Spleen (tissue), 7 donors: Measurements from ENCODE around the gene MATN1.

Experiments used
- POLR2A ChIP-seq, 3 donors: fragments of 450-650 bp; IDR thresholded peaks; one replicate each; pipeline ENCODE4 v1.5.1; 2017; ENCODE audit warnings: antibody characterized with exemption in 3 of 3, mild to moderate bottlenecking in 1 of 3
- POLR2AphosphoS5 ChIP-seq, 3 donors: sonication (generic); formaldehyde crosslinking; IDR thresholded peaks; one replicate each; pipeline ENCODE4 v1.5.1; 2017; ENCODE audit warnings: antibody characterized with exemption in 3 of 3
- TF ChIP-seq, protein P1 (sequence below), 11 experiments: fragments of 200-600 bp in 7 of 11; fragments of 450-650 bp in 4 of 11; sonication (generic) in 4 of 11; IDR thresholded peaks in 8 of 11; conservative IDR thresholded peaks in 3 of 11; 1 replicate in 7 of 11; 2 replicates in 4 of 11; pipeline versions ENCODE4 v1.4.0 to v1.8.0; 2016 to 2021; ENCODE audit warnings: antibody characterized with exemption in 11 of 11, inconsistent platforms in 4 of 11, mild to moderate bottlenecking in 1 of 11
- donor health status: DM: no; HTN: no; CAD: no; lungs with moderate emphysema.
- donor health status: DM: no; HTN: no; CAD: no.
- donor health status: DM: no; HTN: no; CAD: no.

DNA sequence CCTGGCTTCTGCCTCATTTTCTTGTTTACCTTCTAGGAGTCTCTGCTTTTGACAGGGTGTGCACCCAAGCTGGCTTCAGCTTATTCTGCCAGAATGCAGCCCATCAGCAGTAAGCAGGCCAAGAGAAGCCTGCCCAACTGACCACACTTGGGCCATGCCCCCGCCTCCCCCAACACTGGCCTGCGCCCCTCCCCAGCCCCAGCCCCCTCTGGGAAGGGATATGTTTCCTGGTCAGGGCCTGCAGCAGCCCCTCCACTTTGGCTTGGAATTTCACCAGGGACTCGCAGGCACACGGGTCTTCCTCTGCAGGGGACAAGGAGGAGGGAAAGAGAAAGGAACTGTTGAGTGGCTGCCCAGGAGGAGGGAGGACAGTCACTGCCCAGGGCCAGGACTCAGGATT, 9.4 kb downstream of the MATN1 start:
- TF ChIP-seq, protein P1, sequence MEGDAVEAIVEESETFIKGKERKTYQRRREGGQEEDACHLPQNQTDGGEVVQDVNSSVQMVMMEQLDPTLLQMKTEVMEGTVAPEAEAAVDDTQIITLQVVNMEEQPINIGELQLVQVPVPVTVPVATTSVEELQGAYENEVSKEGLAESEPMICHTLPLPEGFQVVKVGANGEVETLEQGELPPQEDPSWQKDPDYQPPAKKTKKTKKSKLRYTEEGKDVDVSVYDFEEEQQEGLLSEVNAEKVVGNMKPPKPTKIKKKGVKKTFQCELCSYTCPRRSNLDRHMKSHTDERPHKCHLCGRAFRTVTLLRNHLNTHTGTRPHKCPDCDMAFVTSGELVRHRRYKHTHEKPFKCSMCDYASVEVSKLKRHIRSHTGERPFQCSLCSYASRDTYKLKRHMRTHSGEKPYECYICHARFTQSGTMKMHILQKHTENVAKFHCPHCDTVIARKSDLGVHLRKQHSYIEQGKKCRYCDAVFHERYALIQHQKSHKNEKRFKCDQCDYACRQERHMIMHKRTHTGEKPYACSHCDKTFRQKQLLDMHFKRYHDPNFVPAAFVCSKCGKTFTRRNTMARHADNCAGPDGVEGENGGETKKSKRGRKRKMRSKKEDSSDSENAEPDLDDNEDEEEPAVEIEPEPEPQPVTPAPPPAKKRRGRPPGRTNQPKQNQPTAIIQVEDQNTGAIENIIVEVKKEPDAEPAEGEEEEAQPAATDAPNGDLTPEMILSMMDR (IDR thresholded peaks at IDR 0.05 in 8 of 11, conservative IDR thresholded peaks at IDR 0.05 in 3 of 11), result no peak
- TF ChIP-seq POLR2AphosphoS5 (IDR thresholded peaks at IDR 0.05) (no peak), POLR2A (IDR thresholded peaks at IDR 0.05) (no peak)
